ENCODE data around the gene CNTNAP5. TPM values are rescaled to one million over a fixed set of nuclear protein-coding genes. Genes with fewer than 3 reads are reported as not detected.

The CNTNAP5 gene
- total and polyA plus RNA-seq, 2 donors (not counting 3 experiments of a cell fraction or from before 2014, with no cell fraction given): not detected

DNA sequence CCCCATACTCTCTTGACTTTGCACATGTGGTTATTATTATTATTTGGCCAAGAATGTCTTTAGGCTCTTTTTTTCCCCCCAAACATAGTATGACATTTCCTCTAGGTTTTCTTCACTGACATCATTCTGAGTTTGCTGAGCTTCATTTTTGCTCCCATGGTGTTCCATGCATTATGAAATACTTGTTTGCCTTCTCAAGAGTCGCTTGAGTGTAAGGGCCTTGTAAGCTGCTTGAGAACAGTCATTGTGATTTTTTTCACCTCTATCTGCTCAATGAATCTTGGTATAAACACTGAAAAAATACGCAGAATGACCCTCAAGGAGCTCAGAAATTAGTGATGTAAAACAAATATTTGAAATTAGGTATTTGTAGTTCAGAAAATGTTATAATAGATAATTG lies 688.9 kb downstream of the CNTNAP5 start:
- H3K9me1 ChIP-seq (replicated peaks; ENCODE audit: control insufficient read depth, extremely low read depth, insufficient read depth, low read length): no peaks in the 10 kb centered on the region
- ChIA-PET CTCF (no interaction called here), POLR2A (no interaction called here)
- no peak overlapping the region for H3K4me2 ChIP-seq (ENCODE audit: insufficient read depth, low read length)
- intact Hi-C loops (cut with micrococcal nuclease) (no loop called here), dilution Hi-C loops (cut with MboI; ENCODE audit: extremely low pct_ligation_motif_present, low sequenced_read_pairs) (no loop called here)
- H3K27me3 ChIP-seq (ENCODE audit: control insufficient read depth in 2 of 2, insufficient read depth in 2 of 2, low read length in 2 of 2): no peaks in the 10 kb centered on the region
- DNase-seq (ENCODE audit: low read depth, low spot score) (no peak), FAIRE-seq (no peak)
- H3K9me3 ChIP-seq (replicated peaks; ENCODE audit: control insufficient read depth, insufficient read depth, low read length): peaks cover 5% of the 10 kb centered on the region
- H3K4me3 ChIP-seq (replicated peaks in 1 of 3; ENCODE audit: insufficient read depth in 1 of 3, low read depth in 1 of 3, low read length in 3 of 3): no peak overlapping the region
- H3K27ac ChIP-seq (ENCODE audit: insufficient read depth, low read depth, low read length): no peak overlapping the region
- H4K20me1 ChIP-seq (replicated peaks; ENCODE audit: control insufficient read depth, extremely low read depth, insufficient read depth, low read length): no peaks in the 10 kb centered on the region
- no peak for TF ChIP-seq GATA2 (IDR thresholded peaks at IDR 0.05; ENCODE audit: insufficient read depth, insufficient read length, low read depth, low read length)
- no peak for TF ChIP-seq MYC (IDR thresholded peaks at IDR 0.05; ENCODE audit: low read depth, low read length)
- TF ChIP-seq, protein P1, sequence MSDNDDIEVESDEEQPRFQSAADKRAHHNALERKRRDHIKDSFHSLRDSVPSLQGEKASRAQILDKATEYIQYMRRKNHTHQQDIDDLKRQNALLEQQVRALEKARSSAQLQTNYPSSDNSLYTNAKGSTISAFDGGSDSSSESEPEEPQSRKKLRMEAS (IDR thresholded peaks at IDR 0.05; ENCODE audit: insufficient read depth, insufficient read length): no peak
- TF ChIP-seq FOS (IDR thresholded peaks at IDR 0.05; ENCODE audit: borderline replicate concordance, insufficient read depth, low read length): no peak
- TF ChIP-seq EZH2 (IDR thresholded peaks at IDR 0.05; ENCODE audit: borderline replicate concordance, low read depth, low read length, severe bottlenecking): no peak
- no peak for TF ChIP-seq POLR2A (IDR thresholded peaks at IDR 0.05; ENCODE audit: low read depth, low read length)
- no peak for TF ChIP-seq JUN (IDR thresholded peaks at IDR 0.05; ENCODE audit: borderline replicate concordance, insufficient read depth, insufficient read length, low read depth)
- no peak for TF ChIP-seq POLR2AphosphoS5 (IDR thresholded peaks at IDR 0.05; ENCODE audit: insufficient read depth, low read depth, low read length)
- no peak overlapping the region for H2AFZ ChIP-seq (ENCODE audit: low read depth, low read length)
- BruUV-seq (replicated peaks): no TSS peak
- H3K9ac ChIP-seq (replicated peaks; ENCODE audit: extremely low read depth, insufficient read depth, low read length): no peak overlapping the region
- H3K36me3 ChIP-seq (ENCODE audit: control insufficient read depth in 2 of 2, extremely low read depth in 1 of 2, insufficient read depth in 2 of 2, low read length in 2 of 2): no peaks in the 10 kb centered on the region
- H3K79me2 ChIP-seq (ENCODE audit: control insufficient read depth, insufficient read depth, low read length): no peaks in the 10 kb centered on the region
- H3K4me1 ChIP-seq (ENCODE audit: control insufficient read depth, extremely low read depth, insufficient read depth, low read length): no peaks in the 10 kb centered on the region

DNA sequence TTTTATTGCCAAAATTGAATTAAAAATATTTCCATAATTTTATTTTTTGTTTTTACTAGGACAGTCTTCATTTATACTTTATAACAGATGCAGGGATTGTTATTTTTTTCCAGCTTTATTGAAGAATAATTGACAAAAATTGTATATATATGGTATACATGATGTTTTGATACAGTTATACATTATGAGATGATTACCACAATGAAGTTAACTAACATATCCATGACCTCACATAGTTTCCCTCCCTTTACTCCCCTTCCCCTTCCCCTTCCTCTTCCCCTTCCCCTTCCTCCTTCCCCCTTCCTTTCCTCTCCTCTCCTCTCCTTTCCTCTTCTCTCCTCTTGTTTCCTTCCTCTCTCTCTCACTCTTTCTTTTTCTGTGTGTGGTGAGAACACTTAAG lies 700.1 kb downstream of the CNTNAP5 start:
- dilution Hi-C loops (cut with MboI; ENCODE audit: extremely low pct_ligation_motif_present, low sequenced_read_pairs): no loop called here
- intact Hi-C loops (cut with micrococcal nuclease): no loop called here
- Histone ChIP-seq H3K9me1 (replicated peaks; ENCODE audit: control insufficient read depth, extremely low read depth, insufficient read depth, low read length) (no peaks in the 10 kb centered on the region), H3K4me2 (ENCODE audit: insufficient read depth, low read length) (no peak overlapping the region), H3K9me3 (replicated peaks; ENCODE audit: control insufficient read depth, insufficient read depth, low read length) (peaks cover 4% of the 10 kb centered on the region), H3K9ac (replicated peaks; ENCODE audit: extremely low read depth, insufficient read depth, low read length) (no peak overlapping the region), H3K79me2 (ENCODE audit: control insufficient read depth, insufficient read depth, low read length) (no peaks in the 10 kb centered on the region), H3K36me3 (ENCODE audit: control insufficient read depth in 2 of 2, extremely low read depth in 1 of 2, insufficient read depth in 2 of 2, low read length in 2 of 2) (no peaks in the 10 kb centered on the region), H3K4me1 (ENCODE audit: control insufficient read depth, extremely low read depth, insufficient read depth, low read length) (no peaks in the 10 kb centered on the region), H3K27me3 (ENCODE audit: control insufficient read depth in 2 of 2, insufficient read depth in 2 of 2, low read length in 2 of 2) (no peaks in the 10 kb centered on the region), H3K27ac (ENCODE audit: insufficient read depth, low read depth, low read length) (no peak overlapping the region), H3K4me3 (replicated peaks in 1 of 3; ENCODE audit: insufficient read depth in 1 of 3, low read depth in 1 of 3, low read length in 3 of 3) (no peak overlapping the region), H4K20me1 (replicated peaks; ENCODE audit: control insufficient read depth, extremely low read depth, insufficient read depth, low read length) (no peaks in the 10 kb centered on the region), H2AFZ (ENCODE audit: low read depth, low read length) (no peak overlapping the region)
- CTCF ChIA-PET: no interaction called here
- DNase-seq (ENCODE audit: low read depth, low spot score) (no peak), FAIRE-seq (no peak)
- TF ChIP-seq EZH2 (IDR thresholded peaks at IDR 0.05; ENCODE audit: borderline replicate concordance, low read depth, low read length, severe bottlenecking): no peak
- no peak for TF ChIP-seq GATA2 (IDR thresholded peaks at IDR 0.05; ENCODE audit: insufficient read depth, insufficient read length, low read depth, low read length)
- no peak for TF ChIP-seq POLR2A (IDR thresholded peaks at IDR 0.05; ENCODE audit: low read depth, low read length)
- TF ChIP-seq POLR2AphosphoS5 (IDR thresholded peaks at IDR 0.05; ENCODE audit: insufficient read depth, low read depth, low read length): no peak
- no peak for TF ChIP-seq FOS (IDR thresholded peaks at IDR 0.05; ENCODE audit: borderline replicate concordance, insufficient read depth, low read length)
- TF ChIP-seq, protein P1 (IDR thresholded peaks at IDR 0.05; ENCODE audit: insufficient read depth, insufficient read length): no peak
- no peak for TF ChIP-seq JUN (IDR thresholded peaks at IDR 0.05; ENCODE audit: borderline replicate concordance, insufficient read depth, insufficient read length, low read depth)
- TF ChIP-seq, protein P2, sequence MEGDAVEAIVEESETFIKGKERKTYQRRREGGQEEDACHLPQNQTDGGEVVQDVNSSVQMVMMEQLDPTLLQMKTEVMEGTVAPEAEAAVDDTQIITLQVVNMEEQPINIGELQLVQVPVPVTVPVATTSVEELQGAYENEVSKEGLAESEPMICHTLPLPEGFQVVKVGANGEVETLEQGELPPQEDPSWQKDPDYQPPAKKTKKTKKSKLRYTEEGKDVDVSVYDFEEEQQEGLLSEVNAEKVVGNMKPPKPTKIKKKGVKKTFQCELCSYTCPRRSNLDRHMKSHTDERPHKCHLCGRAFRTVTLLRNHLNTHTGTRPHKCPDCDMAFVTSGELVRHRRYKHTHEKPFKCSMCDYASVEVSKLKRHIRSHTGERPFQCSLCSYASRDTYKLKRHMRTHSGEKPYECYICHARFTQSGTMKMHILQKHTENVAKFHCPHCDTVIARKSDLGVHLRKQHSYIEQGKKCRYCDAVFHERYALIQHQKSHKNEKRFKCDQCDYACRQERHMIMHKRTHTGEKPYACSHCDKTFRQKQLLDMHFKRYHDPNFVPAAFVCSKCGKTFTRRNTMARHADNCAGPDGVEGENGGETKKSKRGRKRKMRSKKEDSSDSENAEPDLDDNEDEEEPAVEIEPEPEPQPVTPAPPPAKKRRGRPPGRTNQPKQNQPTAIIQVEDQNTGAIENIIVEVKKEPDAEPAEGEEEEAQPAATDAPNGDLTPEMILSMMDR (IDR thresholded peaks at IDR 0.05; ENCODE audit: extremely low read depth in 1 of 2, insufficient read depth in 1 of 2, low read depth in 1 of 2, low read length in 2 of 2): no peak
- no peak for TF ChIP-seq MYC (IDR thresholded peaks at IDR 0.05; ENCODE audit: low read depth, low read length)
- no TSS peak for BruUV-seq (replicated peaks)
- POLR2A ChIA-PET: no interaction called here

Measured in endothelial cell of umbilical vein (primary cell).